VCaP (cell line): ENCODE measurements around the gene FRMD6.
A peak's percentile ranks its signal among the peaks of the same experiment; 100 is the strongest.

Source experiments
- H3K27ac ChIP-seq: fragments of 450-650 bp; 2 replicates; pipeline ENCODE4 v1.5.1; 2017
- TF ChIP-seq, protein P1 (sequence below): fragments of 450-650 bp; conservative IDR thresholded peaks from 2 replicates; pipeline ENCODE4 v1.5.1; 2017; ENCODE audit warnings: mild to moderate bottlenecking, moderate library complexity

Gene FRMD6

DNA sequence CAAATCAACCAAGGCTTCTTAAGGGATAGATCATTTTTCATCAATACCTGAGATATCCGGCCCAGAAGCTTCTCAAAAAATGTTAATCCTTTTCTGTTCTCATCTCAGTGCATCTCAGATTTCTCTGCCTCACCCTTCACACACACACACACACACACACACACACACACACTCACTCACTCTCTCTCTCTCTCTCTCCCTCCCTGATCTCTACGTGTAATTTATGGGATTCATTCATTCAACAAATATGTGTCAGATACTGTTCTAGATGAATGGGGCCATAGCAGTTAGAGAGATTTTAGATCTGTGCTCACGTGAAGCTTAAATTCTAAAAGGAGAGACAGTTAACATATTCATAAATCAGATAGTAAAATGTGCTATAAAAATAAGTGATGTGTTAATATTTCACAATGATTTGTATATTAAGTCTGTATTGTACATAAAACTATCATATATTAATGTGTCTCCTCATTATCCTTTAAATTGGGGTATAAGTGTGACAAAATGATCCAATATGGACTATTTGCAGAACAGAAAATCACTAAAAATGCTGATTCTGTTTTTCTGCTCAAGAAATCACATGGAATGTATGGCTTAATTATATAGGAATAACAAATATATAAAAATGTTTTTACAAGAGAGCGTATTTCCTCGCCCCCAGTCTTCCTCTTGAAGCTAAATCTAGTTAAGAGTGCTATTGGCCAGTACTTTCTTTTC is 7.3 kb upstream of the FRMD6 start:
- TF ChIP-seq, protein P1, sequence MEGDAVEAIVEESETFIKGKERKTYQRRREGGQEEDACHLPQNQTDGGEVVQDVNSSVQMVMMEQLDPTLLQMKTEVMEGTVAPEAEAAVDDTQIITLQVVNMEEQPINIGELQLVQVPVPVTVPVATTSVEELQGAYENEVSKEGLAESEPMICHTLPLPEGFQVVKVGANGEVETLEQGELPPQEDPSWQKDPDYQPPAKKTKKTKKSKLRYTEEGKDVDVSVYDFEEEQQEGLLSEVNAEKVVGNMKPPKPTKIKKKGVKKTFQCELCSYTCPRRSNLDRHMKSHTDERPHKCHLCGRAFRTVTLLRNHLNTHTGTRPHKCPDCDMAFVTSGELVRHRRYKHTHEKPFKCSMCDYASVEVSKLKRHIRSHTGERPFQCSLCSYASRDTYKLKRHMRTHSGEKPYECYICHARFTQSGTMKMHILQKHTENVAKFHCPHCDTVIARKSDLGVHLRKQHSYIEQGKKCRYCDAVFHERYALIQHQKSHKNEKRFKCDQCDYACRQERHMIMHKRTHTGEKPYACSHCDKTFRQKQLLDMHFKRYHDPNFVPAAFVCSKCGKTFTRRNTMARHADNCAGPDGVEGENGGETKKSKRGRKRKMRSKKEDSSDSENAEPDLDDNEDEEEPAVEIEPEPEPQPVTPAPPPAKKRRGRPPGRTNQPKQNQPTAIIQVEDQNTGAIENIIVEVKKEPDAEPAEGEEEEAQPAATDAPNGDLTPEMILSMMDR, result no peak

DNA sequence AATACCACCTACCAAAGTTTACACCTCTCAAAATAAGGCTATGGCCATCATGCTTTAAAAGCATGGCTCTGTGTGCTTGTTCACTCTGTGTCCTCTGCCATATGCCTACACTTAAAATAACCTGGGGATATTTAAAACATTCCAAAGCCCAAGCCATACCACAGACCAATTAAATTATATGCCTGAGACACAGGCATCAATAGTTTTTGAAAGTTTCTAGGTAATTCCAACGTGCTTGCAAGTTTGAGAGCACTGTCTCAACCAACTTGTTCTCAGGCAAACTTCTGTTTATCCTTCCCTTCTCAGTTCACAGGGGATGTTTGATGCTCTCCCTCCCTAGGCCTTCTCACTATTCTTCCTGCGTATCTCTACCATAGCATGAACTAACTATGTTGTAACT is 3.4 kb upstream of the FRMD6 start:
- H3K27ac ChIP-seq, result no peak overlapping the region

More for the DNA sequence above, 7.3 kb upstream of the FRMD6 start:
- no peak overlapping the region for H3K27ac ChIP-seq

DNA sequence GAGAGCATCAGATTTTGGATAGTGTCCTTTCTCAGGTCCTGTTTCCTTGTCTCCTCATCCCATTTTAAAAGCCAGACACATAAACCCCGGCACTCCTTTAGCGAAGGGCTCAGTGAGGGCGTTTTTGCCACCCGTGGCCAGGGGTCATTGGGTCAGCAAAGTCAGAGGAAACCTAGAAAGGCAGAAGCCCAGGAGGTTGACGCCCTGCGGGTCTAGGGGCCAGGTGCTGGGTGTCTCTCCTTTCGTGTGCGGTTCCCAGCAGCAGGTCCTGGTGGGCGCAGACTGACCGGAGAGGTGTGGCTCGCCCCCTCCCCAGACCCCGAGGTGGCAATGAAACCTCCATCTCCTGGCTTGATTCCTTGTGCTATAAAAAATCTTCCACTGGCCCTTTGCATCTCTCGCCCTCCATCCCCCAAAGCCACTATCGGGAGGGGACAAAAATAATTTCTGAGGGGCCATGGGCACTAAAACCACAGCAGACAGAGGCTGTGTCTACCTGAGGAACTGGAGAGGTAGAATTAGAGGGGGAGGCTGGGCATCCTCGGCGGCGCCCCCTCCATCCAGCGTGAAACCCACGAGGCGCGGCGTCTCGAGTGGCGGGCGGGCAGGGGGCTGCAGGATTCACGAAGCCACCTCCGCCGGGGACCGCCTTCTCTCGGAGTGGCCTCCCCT is 858 bp upstream of the FRMD6 start:
- peak overlapping the region; percentile 88 for H3K27ac ChIP-seq
- TF ChIP-seq, protein P1, result no peak

More for the DNA sequence above, 3.4 kb upstream of the FRMD6 start:
- TF ChIP-seq, protein P1, result no peak

DNA sequence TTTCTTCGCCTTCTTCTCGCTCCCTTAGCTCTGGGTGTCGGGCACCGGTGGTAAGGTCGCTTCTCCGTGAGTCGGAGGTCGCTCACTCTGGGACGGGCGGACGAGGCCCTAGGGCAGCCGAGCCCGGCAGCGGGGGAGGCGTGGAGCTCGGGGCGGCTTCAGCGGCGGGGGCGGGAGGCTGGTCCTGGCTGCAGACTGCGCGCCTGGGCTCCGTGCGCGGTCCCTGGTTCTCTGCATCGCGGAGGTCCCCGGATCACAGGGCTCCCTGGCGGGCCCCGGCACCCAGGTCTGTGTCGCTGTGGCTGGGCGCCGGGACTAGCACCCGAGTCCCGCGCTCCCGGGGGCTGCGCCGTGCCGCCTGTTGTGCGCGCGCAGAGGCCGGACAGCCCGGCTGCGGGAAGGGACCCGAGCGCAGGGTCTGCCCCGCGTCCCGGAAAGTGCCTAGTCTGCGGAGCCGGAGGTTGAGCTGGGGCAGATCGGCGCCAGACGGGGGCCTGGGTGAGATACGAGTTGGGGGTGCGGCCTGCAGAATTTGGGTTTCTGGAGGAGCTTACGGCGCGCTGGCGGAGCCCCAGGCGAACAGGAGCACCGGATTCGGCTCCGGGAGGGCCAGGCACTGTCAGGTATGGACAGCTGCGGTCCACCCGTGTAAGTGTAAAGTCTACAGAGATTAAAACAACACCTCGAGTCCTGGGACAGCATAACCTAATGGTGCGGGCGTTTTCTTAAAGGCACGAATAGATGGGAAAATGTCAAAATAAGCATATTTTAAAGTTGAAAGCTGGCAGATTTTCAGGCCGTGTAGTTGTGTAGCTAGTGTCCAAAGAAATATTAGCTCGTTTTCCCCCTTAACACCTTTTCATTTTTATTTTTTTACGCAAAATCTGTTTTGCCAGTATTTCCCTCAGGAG is 713 bp downstream of the FRMD6 start:
- H3K27ac ChIP-seq, result peak overlapping the region; percentile 88
- TF ChIP-seq, protein P1, result peak; percentile 51; the same call in 1 of the 2 replicates

DNA sequence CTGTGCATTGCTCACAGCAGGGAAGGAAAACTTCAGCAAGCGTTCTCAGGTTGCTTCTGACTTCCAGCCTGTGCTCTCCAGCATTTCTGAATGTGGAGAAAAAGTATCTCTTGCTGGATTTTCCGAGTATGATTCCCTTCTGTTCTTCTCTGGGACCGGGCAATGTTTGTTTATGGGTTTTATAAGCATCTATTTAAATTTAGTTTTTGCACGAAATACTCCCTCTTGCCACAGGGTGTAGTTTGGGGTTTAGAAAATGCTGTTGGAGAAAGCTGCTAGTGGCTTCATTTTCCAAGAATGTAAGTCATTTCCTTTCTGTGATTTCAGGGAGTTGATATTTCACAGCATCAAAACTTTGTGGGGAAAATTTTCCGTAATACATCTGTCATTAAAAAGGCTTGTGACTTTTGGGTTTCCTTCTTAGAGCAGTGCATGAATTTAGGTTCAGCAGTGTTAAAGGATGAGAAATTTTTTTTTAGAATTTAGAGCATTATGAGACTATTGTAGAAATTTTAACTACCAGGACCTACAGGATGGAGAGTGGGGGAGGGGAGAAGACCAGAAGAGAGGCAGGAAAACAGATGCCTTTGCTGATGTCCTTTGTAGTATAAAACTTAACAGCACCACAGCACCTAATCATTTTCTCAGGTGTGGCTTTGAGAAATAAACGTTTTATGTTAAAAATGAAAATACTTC is 1.5 kb downstream of the FRMD6 start:
- peak overlapping the region; percentile 88 for H3K27ac ChIP-seq
- TF ChIP-seq, protein P1, result peak; percentile 54

DNA sequence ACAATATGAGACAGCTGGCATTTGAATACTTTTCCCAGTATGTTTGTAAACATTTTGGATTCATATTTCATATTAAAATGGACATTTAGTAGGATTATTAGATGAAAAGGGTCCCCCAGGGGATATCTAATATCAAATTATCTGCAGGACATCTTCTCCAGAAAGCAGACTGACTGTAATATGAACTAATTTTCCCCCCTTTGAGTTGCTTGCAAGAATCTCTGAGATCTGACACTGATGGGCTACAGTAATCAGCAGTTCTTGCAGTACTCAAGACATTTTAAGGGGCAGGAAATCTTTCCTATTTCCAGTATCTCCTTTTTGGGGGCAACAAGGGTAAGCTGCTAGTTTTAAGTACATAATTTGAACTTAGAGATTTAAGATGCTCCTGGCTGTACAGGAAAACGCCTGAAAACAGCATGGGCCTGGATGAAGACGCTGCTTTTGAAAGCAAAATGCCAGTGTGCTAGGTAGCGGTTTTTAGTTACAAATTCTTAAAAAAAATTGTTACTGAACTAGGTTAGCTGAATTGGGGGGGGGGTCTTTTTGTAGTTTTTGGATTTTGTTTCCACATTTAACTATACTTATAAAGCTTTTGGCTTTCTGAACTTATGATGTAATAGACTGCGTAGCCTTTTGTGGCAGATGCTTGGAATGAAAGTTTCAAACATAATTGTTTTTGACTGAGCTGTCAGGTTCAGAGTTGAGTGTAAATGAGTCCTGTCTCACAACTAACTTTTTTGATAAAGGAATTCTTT is 2.2 kb downstream of the FRMD6 start:
- H3K27ac ChIP-seq, result no peak overlapping the region
- TF ChIP-seq, protein P1, result no peak
